Stimulated activated CD4-positive, alpha-beta T cell treated with anti-CD3 and anti-CD28 coated beads, Interleukin-15, amount 100 ng/mL, for 24 hours (primary cell): ENCODE measurements around the gene TMEM208.

ENCODE experiments used
- DNase-seq: peaks from one replicate; pipeline ENCODE4 v3.0.0-alpha.2; 2020

Gene TMEM208

DNA sequence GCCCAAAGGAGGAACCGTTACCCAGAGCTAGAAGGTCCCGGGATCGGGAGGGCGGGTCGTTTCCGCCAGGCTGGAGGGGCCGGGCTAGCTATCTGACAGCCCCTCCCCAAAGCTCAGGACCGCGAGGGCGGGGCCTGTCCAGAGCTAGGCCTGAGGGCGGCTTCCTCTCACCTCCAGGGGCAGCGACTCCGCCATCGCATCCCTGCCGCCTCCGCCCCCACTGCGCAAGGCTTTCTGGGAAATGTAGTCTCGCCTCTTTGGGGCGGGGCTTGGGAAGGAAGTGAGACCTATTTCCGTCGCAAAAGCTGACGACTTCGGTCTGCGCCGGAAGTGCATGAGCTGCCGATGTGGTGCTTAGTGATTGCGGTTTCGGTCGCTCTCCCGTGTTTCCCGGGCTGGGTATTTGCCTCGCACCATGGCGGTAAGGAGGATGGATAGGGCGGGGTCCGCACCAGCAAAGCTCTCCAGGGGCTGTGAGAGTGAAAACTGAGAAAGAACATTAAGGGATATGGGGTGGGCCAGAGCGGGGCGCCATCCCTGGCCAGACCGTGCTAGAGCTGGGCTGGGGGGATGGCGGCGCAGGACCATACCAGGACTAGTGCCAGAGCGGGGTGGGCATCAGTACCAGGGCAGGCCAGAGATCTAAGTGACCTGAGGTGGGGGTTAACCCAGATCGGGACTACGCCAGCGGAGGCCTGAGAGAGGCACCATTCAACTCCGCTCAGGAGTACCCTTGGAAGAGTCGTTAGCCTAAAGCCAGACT is at the start of gene TMEM208:
TMEM208 (plus strand) TSS at position 327 of the 763 bp plus-strand sequence; CDS start at position 416, 89 bp downstream.
- peak; percentile 99 for DNase-seq

DNA sequence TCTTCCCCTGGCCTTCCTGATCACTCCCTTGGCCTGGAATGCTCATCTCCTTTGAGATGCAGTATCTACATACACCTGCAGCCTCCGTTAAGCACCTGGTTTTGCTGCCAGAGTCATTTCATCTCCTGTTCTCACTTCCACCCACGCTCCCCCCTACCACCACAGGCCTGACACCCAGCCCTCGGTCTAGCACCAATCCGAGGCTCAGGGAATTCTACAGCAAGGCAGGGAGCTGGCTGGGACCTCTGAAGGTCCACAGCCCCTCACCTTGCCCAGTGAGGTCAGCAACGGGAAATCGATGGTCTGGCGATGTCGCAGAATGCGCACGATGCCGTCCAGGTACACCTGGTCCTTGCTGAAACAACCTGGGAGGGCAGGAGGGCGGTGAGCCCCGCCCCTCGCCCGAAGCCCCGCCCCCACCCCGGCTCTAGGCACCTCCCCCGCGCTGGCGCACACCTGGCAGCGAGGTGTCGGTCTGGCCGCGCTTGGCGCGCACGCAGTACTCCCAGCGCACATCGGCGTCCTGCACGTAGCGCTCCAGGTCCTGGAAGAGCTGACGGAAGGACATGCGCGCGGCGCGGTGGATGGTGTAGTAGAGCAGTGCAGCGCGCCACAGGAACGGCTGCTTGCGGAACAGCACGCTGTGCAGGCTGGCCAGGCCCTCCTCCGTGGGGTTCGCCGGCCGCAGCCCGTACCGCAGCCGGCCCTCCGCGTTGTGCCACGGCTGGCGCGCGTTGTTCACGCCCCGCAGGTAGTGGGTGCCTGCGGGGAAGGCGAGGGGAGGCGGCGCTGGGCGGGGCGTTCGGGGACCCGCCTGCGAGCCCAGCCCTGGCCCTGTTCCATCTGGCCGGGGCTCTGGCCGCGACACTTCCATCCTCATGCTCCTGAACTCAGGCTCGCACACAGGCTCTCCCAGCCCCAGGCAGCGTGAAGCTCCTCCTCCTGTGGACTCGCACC is 48.9 kb upstream of the TMEM208 start:
- DNase-seq: peak; percentile 68

DNA sequence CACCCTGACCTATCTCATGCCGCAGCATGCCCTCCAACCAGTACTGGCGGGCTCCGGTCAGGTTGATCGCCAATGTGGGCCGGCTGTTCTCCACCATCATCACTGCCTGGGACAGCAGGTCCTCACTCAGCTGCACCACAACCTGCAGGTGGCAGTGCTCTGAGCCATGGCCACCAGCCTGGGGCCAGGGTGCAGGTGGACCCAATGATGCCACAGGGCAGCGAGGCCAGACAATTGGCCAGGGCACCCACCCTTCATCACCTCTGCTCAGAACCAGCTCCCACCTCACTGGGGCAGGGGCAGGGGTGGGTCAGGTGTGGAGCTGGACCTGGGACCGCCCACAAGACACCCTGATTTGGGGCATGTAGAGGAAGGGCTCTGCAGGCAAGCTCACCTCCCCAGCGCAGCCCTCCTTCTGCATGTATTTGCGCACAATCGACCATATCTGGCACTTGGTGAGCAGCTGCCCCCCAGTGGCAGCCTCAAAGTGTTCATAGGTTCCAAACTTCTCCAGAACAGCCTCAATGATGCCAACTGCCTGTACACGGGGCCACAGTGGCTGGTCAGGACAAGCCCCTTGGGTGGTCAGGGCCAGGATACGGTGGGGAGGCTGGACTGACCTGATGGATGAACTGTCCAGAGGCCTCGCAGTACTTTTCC is 47.4 kb upstream of the TMEM208 start:
- DNase-seq: no peak

DNA sequence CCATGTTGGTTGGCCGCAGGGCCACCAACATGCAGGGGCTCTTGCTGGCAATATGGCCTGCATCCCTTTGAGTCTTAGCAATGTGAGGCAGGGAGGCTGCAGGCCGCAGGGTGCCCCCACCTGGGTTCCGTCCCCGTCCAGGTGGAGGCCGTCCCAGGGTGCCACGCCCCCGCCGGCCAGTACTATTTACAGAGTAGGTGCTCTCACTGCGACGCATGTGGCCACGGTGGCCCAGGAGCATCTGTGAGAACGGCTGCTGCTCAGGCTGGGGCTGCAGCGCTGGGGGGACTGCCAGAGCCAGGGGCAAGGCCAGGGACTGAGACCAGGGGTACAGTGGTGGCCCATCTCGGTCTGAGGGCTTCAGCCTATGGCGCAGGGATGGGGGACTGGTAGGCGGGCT is 46.8 kb upstream of the TMEM208 start:
- DNase-seq: no peak

DNA sequence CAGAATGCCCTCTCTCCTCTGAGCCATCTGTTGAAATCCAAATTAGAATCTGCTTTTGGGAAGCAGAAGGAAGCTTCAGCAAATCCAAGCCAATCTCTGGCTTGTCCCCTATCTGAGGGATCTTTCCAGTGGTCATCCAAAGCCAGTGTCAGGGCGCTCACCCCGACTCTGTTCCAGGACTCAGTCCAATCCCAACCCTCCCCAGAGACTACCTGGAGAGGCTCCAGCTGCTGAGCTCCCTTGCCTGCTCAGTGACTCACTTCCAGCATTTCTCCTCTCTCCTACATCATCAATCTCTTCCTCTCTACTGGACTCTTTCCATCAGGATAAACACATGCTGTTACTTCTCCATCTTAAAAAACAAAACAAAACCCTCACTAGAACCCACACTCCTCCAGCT is 45.6 kb upstream of the TMEM208 start:
- DNase-seq: no peak

DNA sequence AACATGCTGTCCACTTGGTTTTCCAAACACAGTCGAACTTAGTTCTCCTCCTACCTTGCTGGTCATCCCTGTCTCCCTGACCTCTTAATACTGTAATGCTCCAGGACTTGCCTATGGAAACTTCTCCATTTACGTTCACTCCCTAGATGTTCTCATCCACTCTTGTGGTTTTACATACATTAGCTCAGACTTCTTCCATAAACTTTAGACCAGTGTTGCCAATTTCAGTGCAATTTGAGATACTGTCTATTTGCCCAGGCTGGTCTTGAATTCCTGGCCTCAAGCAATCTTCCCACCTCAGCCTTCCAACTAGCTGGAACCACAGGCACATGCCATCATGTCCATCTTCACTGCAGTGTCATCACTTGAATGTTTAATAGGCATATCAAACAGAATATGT is 44.6 kb upstream of the TMEM208 start:
- DNase-seq: no peak

DNA sequence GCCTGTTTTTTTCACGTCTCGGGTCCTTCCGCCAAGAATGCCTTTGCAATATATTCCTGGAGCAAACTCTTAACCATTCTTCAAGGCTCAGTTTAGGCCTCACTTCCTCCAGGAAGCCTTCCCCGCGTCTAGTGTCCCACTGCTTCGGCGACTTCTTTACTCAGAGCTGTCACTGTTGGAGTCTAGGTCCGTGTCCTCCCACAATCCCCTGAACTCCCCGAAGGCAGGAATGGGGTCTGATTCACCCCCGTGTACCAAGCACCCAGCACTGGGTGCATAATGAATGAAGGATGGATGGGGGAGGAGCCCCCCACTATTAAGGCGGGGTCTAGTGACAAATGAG is 43.7 kb upstream of the TMEM208 start:
- DNase-seq: no peak

DNA sequence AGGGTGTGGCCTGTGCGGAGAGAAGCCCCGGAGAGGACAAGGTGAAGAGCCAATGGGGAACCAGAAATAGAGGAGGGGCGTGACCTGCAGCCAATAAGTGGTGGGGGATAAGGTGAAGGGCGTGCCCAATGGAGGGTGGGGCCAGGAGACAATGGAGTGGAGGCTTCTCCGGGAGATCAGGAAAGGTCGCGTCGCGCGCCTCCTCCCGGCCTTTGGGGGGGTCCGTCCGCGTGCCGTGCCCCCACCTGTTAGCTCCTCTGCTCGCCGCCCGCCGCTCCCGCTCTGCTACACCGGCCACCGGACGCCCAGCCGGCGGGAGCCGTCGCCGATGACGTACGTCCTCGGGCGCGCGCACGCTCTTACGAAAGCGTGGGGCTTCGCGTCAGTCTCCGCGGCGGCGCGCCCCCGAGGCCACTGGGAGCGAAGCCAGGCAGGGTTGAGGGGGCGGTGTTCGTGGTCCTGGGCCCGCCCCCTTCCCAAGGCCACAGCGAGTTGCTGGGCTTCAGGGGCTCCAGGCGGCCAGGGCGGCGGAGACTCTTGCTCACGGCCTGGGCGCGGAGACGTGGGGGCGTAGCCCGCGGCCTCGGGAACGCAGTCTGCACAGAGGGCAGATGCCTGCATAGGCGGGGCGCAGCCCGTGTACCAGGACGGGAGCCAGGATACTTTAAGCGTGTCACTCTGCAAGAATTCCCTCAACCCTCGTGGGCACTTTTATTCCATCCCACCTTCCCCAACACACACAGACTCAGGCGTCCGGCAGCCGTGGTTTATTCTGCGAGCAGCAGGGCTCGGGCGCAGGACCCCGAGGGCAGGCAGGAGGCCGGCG is 43.1 kb upstream of the TMEM208 start, which contains the start of gene MATCAP1:
MATCAP1 (minus strand) TSS at position 337 of the 826 bp plus-strand sequence. CDS start 3,353 bp downstream, outside the sequence.
- DNase-seq: peak; percentile 97

DNA sequence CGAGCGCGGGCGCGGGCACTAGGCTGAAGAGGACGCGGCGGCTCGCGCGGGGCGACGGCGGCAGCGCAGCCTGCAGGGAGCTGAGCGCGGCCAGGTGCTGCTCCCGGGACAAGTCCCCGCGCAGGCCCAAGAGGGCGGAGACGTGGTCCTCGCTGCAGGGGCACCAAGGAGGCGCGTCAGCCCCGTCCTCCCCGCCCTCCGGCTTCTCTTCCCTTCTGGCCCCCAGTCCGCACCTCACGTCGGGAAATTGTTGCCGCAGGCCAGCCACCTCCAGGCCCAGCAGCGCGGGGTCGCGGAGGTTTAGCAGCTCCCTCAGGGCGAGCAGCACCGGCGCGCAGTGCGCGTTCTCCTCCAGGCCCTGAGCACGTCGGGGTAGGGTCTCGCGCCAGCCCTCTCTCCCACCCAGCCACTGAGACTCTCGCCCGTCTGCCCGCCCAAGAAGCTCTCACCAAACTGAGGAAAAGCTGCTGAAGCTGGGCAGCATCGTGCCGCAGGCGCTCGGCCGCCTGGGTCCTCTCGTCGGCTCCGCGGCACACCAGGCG is 42.4 kb upstream of the TMEM208 start:
- no peak for DNase-seq

DNA sequence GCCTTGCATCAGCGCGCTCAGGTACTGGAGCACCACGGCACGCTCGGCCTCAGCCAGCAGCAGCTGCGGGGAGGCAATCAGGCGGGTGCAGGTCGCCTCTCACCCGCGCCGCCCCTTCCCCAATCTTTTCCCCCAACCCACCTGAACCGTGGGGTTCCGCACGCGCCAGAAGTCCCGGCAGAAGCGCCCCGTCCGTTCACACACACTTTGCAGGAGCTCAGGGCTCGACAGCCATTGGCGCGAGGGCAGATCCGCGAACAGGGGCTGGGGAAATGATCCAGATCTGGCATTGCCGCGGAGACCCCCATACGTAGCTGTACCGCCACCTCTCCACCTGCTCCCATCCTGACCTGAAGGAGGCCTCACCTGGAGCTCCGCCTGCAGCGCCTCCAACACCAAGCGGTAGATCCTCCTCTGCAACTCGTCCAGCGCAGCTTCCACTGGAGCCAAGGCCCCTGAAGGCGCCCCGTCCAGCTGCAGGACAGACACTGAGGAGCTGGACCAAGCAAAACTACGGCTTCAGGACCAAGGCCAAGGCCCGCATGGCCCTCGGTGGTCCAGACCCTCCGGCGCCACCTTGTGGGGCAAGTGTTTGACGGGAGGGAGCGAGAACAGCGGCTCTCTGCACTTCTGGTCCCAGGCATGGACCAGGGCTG is 41.8 kb upstream of the TMEM208 start:
- peak; percentile 92 for DNase-seq

DNA sequence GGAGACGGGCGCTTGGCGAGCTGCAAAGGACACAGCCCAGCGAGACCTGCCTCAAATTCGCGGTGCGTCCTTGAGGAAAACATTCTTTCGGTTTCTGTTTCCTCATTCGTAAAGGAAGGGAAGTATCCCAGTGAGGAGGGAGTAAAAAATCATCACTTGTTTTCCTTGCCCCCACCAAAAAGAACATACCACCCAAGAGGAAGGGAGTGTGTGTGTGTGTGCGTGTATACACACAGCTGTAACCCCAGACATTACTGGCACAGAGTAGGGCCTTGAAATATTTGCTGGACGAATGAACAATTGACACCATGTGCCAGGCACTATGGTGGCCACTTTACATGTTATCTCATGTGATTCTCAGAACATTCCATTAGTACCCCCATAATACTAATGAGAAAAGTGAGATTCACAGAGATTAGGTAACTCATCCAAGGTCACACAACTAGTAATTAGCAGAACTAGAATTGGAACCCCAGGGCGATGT is 41.2 kb upstream of the TMEM208 start:
- no peak for DNase-seq

DNA sequence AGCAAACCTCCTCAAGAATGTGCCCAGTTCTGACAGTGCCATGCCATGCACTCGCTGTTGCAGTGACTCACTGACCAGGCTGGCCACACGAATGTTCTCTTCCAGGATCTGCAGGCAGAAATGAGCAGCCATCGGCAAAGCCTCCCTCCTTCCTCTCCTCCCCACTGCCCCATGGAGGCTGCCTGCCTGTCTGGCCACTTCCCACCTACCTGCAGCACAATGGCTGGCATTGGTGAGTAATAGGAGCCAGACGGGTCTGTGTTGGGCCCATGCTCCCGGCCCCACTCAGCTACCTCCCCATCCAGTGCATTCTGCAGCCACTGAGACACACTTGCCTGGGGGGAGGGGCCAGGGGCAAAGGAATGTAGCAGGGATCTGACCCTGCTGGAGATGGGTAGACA is 40.4 kb upstream of the TMEM208 start:
- no peak for DNase-seq

DNA sequence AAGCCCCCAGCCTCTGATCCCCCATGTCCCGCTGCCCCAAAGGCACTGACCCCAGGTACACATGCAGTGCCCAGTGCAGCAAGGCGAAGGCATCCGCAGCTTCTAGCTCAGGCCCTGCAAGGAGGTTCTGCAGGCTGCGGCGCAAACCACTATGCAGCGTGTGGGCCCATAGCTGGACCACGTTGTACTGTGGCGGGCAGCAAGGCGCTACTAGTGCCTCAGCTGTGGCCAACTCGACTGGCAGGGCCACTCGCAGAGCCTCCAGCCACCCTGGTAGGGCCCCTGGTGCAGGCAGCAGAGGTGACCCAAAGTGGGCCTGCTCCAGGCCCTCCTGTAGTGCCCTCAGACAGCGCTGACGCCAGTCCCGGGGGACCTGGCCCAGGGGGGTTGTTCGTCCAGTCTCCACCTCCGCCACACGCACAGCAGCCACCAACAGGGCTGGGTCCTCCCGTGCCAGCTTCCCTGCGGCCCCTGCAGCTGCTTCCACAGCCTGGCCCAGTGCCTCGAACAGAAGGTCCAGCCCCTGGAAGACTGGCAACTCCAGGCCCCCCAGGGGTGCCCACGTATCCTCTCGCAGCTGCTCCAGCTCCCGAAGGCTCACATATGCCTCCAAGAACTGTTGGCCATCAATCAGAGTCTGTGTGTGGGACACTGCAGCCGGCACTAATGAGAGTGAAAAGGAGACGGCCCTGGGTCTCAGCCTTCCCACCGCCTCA is 39.6 kb upstream of the TMEM208 start:
- no peak for DNase-seq

DNA sequence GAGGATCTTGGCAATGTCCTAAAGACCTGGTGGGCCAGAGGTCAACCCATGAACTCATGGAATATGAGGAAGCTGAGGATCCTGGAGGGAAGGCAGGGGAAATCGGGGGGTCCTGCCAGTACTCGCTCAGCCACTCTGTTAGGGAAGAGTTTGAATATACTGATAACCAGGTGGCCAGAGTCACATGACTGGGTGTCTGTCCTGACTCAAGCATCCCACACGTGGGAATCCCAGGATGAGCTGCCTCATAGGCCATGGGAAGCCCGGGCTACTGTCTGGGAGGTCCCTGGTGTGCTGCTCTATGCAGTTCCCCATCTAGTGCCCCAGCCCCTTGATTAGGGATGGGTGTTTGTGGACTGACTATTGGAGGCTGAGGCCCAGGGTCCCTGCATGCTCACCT is 38.6 kb upstream of the TMEM208 start:
- no peak for DNase-seq

DNA sequence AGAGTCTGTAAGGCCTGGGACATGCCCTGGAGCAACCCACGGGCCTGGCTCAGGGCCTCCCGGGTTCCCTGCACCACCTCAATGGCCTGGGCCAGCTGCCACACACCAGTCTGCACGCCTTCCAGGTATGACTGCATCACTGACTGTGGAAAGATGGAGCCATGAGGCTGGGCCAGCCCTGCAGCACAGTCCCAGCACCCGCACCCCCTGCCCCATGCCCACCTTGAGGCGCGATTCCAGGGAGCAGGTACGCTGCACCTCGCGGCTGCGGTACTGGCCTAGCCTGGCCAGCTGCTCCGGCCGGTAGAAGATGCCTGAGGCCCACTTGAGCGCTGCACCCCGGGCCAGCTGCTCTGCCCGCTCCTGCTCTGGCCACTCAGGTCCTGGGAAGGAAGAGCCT is 38.1 kb upstream of the TMEM208 start:
- no peak for DNase-seq

DNA sequence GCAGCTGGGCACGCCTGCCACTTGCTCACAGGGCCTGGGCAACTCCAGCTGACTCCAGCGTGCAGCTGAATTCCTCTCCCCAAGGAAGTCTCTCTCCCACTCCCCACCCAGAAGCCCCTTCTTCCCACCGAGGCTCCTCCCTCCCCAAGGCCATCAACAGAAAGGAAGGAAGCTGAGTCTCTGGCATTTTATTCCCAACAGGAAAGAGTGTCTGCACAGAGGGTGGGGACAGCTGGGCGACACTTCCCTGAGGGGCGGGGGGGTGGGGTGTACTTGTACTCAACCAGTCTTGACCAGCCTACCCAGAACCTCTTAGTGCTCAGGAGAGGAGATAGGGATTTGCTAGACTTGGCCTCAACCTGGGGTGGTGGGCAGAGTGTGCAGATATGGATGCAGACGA is 36.9 kb upstream of the TMEM208 start, which contains the start of gene EXOC3L1:
EXOC3L1 (minus strand) TSS at position 96 of the 400 bp plus-strand sequence. CDS start 460 bp downstream, outside the sequence.
- DNase-seq: no peak

DNA sequence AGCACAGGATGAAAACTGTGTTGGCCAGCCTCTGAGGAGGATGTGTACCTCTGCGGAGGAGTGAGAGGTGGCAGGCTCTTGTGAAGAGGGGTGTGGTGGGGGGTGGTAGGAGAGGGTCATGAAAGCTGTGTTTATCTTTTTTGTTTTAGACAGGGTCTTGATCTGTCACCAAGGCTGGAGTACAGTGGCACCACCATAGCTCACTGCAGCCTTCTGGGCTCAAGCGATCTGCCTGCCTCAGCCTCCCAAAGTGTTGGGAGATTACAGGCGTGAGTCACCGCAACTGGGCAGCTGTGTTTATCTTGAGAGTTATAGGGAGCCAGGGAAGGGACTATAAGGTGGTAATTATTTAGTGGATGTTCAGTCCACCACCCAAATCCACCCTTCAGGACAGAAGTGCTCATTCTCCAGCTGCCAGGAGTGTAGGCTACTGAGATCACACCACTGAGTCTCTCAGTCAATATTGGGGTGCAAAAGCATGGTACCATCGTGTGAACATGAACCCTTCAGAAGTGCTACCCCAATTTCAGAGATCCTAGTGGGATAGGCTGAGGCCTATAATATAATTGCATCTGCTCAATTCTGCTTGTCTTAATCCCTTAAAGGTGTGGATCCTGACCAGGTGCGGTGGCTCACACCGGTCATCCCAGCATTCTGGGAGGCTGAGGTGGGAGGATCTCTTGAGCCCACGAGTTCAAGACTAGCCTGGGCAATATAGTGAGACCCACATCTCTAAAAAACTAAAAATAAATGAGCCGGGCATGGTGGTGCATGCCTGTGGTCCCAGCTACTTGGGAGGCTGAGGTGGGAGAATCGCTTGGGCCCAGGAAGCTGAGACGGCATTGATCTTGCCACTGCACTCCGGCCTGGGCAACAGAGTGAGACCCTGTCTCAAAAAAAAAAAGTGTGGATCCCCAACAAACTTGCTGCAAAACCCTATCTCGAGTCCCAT is 36.2 kb upstream of the TMEM208 start:
- DNase-seq: no peak

DNA sequence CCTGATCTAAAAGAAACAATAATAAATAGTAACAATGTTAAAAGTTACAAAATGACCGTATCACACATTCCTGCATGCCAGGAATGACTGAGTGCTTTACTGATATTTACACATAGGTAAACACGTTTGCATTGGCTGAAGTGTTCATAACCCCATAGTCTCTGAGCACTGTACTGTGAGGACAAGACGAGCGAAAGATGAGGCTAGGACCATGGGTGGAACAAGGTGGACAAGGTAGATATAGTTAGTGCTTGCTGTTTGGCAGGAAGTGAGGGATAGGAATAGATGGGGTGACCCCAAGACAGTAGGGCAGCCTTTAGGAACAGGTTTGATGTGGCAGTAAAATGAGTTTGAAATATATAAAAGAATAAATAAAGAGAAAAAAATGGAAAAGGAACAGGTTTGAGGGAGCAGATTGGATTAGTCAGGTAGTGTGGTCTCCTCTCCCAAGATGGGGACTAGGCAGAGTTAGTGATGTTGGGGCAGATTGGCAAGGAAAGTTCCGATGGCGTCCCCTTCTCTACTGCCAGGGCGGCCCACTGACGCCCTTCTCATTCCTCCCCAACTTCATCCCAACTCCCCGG is 35.4 kb upstream of the TMEM208 start:
- no peak for DNase-seq
